ENCODE data around the gene DDX28. TPM values are rescaled to one million over a fixed set of nuclear protein-coding genes. Genes with fewer than 3 reads are reported as not detected.

The DDX28 gene, protein sequence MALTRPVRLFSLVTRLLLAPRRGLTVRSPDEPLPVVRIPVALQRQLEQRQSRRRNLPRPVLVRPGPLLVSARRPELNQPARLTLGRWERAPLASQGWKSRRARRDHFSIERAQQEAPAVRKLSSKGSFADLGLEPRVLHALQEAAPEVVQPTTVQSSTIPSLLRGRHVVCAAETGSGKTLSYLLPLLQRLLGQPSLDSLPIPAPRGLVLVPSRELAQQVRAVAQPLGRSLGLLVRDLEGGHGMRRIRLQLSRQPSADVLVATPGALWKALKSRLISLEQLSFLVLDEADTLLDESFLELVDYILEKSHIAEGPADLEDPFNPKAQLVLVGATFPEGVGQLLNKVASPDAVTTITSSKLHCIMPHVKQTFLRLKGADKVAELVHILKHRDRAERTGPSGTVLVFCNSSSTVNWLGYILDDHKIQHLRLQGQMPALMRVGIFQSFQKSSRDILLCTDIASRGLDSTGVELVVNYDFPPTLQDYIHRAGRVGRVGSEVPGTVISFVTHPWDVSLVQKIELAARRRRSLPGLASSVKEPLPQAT
- 19.6 and 24.3 TPM in 2 replicates for total RNA-seq (2014; rRNA removed; shearing (Covaris generic))
- polyA plus RNA-seq (2015; cell fraction: cytosol; rRNA removed) = 20.3 and 27.7 TPM in 2 replicates
- polyA plus RNA-seq (2015; cell fraction: nucleus; rRNA removed) = 7.9 and 10.7 TPM in 2 replicates

DNA sequence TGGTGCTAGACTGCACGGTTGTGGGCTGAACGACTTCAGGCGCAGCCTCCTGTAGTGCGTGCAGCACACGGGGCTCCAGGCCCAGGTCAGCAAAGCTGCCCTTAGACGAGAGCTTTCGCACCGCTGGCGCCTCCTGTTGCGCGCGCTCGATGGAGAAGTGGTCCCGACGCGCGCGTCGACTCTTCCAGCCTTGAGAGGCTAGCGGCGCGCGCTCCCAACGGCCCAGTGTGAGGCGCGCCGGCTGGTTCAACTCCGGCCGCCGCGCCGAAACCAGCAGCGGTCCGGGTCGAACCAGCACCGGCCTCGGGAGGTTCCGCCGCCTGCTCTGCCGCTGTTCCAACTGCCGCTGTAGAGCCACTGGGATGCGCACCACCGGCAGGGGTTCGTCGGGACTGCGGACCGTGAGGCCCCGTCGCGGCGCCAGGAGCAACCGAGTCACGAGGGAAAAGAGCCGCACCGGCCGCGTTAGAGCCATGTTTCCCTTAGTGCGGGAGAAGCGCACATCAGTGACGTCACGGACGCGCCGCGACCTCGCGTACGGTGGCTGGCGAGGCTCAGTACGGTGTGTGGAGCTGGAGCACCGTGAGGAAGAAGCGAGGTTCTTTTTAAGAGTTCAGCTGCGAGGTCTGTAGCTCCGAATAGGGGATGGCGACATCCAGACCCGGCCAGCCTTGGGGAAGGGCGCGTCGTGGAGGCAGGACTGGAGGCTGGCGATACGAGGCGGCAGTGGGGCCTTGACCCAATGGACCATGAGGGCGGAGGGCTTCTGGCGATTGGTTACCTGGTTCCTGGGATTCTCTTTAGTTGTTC is at the start of gene DDX28, which contains the start of gene DUS2:
DDX28 (minus strand) TSS at position 505 of the 810 bp plus-strand sequence; CDS start at position 475, 30 bp downstream.
DUS2 (plus strand) TSS at position 557 of the 810 bp plus-strand sequence. CDS start 14,740 bp downstream, outside the sequence.
- peak; percentile 82 for DNase-seq (ENCODE audit: low read depth, low spot score)
- in situ Hi-C loops (cut with HindIII; ENCODE audit: low pct_unique_long_range_greater_than_20kb, low sequenced_read_pairs) = no loop called here

DNA sequence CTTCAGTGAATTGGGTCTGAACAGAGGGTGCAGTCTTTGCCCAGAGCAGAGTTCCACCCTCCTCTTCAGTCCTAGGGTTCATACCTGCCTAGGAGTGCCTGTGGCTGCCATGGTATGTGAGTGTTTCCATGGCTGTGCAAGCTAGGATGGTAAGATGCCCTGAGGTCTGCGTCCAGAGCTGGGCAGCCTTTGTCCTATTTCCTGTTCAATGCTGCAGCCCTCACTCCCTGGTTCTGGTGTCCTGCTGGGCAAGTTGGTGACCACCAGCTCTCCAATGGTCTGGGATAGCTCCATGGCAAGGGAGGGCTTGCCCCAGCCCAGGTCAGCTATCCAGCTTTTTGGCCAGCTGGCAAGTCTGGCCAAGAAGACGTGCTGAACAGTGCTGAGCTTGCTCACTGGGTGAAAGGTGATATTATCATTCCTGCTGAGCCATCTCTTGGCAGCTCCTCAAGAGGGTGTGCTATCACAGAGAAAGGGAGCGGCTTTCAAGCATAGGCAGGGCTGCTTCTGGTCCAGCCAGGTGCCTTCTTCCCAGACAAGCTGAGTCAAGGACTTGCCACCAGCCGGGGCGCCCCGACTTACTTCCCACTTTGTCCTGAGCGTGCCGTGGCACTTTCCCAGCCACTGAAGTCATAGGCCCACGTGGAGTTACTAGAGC is 49.1 kb upstream of the DDX28 start:
- no peak for DNase-seq (ENCODE audit: low read depth, low spot score)
- in situ Hi-C loops (cut with HindIII; ENCODE audit: low pct_unique_long_range_greater_than_20kb, low sequenced_read_pairs) = no loop called here

DNA sequence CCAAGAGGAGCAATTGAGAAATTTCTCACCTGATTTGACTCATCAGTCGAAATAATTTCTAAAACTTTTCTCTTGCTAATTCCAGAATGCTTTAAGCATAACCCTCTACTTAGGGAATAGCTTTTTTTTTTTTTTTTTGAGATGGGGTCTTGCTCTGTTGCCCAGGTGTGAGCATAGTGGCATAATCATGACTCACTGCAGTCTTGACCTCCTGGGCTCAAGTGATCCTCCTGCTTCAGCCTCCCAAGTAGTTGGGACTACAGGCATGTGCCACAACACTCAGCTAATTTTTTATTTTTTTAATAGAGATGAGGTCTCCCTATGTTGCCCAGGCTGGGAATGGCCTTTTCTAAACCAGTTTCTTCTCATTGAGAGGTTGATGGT is 48.5 kb upstream of the DDX28 start:
- DNase-seq (ENCODE audit: low read depth, low spot score) = no peak
- in situ Hi-C loops (cut with HindIII; ENCODE audit: low pct_unique_long_range_greater_than_20kb, low sequenced_read_pairs) = no loop called here

DNA sequence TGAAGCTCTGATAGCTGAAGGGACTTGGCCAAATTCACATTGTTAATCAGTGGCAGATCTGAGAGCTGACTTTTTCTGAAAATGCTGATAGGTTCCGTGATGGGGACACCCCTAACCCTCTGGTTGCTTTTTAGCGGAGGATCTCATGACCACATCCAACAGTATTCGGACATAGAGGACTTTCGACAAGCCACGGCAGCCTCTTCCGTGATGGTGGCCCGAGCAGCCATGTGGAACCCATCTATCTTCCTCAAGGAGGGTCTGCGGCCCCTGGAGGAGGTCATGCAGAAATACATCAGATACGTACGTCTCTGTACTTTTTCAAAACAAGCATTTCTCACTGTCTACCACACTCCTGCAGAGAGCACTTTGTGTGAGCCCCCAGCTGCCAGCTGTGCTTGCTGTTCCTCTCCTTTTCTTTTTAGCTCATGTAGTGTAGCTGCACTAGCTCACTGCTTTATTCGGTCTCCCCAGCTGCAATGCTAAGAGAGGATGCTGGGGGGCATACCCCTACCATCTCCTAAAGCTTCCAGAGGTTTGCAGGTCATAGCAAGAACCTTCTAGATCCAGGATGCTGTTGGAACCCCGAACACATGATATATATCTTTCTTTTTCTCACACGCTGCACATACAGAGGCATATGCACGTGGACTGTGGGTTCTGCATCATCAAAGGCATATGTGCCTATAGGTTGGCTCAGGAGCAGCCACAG is 47.9 kb upstream of the DDX28 start:
- in situ Hi-C loops (cut with HindIII; ENCODE audit: low pct_unique_long_range_greater_than_20kb, low sequenced_read_pairs) = no loop called here

DNA sequence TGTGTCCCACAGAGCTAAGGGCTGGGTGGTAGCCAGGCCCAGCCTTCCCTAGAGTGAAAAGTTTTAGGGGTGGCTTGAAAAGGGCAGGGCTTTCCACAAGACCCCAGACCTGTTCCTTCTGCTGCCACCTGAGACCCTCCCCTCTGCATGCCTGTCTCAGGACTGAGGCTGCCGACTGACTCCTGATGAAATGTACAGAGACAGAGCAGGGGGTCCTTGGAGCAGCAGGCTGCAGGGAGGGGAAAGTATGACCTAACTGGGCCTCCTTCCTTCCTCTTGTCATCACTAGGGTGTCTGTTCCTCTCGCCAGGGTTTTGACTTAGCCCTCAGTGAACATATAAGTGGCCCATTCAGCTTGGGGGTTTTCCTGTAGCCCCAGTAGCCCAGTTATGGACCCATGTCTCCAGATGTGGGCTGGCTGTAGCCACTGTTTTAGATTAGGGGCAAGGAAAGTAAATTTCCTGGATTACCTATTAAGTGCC is 47.3 kb upstream of the DDX28 start:
- DNase-seq (ENCODE audit: low read depth, low spot score) = no peak
- in situ Hi-C loops (cut with HindIII; ENCODE audit: low pct_unique_long_range_greater_than_20kb, low sequenced_read_pairs) = no loop called here

More for the DNA sequence above, 47.9 kb upstream of the DDX28 start:
- DNase-seq (ENCODE audit: low read depth, low spot score) = no peak

DNA sequence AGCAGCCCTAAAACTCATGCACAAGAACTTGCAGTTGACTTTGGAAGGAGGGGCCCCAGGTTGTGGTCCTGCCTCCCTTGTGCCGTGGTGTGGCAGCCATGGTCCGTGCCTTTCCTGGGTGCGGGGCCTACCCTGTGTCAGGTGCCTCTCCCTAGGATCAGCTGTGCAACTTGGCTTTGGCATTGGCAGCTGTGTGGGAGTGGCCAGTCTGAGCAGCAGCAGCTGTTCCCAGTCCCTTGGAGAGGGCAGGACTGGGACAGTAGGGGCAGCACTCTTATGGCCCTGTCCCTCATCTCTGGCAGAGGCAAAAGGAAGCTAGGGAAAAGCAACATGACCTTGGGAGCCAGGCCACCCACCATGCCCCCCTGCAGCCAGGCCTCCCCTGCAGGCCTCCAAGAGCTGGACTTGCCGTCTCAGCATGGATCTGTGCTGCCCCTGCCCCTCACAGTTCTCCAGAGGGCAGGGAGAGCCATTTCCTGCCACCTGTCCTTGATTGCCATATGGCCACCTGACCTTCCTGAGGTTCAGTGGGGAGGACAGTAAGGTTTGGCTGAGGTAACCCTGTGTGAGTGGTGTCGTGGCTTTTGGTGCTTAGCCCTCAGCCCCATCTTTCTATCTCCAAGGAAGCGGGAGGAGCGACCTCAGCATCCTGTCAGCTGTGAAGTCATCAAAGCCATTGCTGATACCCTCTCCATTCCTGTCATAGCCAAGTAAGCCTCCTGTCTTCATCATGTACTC is 46.6 kb upstream of the DDX28 start:
- in situ Hi-C loops (cut with HindIII; ENCODE audit: low pct_unique_long_range_greater_than_20kb, low sequenced_read_pairs) = no loop called here
- no peak for DNase-seq (ENCODE audit: low read depth, low spot score)

DNA sequence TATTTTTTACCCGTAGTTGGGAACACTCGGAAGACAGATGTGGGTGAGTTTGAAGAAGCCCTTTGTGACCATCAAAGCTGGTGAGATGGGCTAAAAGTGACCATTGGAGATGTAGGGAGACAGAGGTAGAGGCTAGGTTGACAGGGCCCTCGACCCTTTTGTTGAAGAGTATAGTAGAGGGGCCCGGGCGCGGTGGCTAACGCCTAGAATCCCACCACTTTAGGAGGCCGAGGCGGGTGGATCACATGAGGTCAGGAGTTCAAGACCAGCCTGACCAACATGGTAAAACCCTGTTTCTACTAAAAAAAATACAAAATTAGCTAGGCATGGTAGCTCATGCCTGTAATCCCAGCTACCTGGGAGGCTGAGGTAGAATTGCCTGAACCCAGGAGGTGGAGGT is 45.9 kb upstream of the DDX28 start:
- in situ Hi-C loops (cut with HindIII; ENCODE audit: low pct_unique_long_range_greater_than_20kb, low sequenced_read_pairs) = no loop called here

DNA sequence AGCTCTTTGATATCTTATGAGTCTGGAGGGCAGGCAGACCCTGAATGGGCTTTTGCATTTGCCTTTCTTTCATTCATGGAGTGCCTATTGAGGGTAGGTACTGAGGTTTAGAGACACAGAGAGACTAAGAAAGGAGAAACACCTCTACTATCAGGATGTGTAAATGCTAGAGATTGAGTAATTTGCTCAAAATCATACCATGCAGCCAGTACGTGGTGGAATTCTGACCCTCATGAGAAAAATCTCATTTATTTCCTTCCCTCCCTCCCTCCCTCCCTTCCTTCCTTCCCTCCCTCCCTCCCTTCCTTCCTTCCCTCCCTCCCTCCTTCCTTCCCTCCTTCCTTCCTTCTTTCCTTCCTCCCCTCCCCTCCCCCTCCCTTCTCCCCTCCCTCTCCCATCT is 43.7 kb upstream of the DDX28 start:
- in situ Hi-C loops (cut with HindIII; ENCODE audit: low pct_unique_long_range_greater_than_20kb, low sequenced_read_pairs) = no loop called here
- no peak for DNase-seq (ENCODE audit: low read depth, low spot score)

More for the DNA sequence above, 45.9 kb upstream of the DDX28 start:
- DNase-seq (ENCODE audit: low read depth, low spot score) = no peak

DNA sequence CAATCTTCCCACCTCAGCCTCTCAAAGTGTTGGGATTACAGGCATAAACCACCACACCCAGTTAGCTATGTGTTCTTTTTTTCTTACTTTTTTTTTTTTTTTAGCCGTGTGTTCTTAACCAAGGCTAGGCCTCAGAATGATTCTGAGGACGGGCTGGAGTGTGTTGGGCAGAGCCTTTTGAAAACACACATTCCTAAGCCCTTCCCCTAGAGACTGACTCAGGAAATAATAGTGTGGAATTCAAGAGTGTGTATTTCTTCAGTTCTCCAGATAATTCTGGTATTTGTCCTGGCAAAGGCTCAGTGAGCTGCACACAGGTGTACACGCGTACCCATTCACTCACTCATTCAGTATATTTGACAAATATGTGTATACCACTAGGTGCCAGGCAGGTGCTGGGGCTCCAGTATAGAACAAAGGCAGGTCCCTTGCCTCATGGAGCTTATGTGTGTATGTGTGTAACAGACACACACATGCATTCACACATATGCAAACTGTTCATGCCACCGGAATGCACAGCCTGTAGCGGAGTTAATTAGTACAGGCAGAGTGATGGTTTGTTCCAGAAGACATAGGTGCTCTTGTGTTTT is 42.8 kb upstream of the DDX28 start:
- in situ Hi-C loops (cut with HindIII; ENCODE audit: low pct_unique_long_range_greater_than_20kb, low sequenced_read_pairs) = no loop called here
- no peak for DNase-seq (ENCODE audit: low read depth, low spot score)

DNA sequence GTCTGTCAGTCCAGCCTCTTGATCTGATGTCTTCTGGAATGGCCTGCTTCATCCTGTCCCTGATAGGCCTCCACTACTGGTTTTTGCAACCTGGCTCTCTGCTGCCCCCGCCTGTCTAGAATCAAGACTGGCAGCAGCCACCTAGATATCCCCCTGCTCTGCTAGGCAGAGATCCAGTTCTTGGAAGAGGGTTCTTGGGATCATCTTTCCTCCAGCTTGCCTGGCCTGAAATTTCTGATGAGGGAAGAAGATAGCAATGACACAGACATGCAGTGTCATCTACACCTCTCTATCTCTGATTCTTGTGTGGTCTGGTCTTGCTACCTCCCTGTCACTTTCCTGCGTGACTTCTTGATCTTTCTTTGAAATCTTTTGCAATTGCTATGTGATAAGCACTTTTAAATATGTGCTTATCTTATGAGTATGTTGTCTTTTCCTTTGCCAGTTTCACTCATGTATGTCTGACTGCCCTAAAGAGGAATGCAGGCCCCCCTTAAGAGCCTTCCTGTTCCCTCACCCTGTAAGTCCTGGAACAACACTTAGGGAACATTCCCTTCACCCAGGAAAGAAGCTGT is 41.8 kb upstream of the DDX28 start:
- DNase-seq (ENCODE audit: low read depth, low spot score) = peak; percentile 72
- in situ Hi-C loops (cut with HindIII; ENCODE audit: low pct_unique_long_range_greater_than_20kb, low sequenced_read_pairs) = no loop called here

DNA sequence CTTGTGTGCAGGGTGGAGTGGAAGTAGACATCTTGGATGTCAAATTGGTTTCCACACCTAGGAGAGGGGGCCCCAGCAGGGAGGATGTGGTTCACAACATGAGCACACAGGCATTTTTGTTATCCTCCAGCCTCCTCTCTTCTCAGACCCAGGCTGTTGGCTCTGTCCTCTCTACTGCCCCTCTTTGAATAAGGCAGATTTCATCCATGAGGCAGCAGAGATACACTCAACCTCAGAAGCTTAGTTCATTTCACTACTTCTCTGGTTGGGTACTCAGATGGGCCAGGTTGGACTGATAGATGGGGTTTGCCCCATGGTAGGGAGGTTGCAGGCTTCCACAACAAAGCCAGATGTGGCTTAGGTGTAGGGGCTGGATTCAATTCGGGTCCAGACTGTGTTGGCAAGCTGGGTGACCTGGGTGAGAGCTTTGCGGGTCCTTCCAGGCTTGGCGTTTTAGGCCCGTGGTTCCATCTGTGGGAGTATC is 39.9 kb upstream of the DDX28 start:
- DNase-seq (ENCODE audit: low read depth, low spot score) = no peak
- in situ Hi-C loops (cut with HindIII; ENCODE audit: low pct_unique_long_range_greater_than_20kb, low sequenced_read_pairs) = no loop called here

DNA sequence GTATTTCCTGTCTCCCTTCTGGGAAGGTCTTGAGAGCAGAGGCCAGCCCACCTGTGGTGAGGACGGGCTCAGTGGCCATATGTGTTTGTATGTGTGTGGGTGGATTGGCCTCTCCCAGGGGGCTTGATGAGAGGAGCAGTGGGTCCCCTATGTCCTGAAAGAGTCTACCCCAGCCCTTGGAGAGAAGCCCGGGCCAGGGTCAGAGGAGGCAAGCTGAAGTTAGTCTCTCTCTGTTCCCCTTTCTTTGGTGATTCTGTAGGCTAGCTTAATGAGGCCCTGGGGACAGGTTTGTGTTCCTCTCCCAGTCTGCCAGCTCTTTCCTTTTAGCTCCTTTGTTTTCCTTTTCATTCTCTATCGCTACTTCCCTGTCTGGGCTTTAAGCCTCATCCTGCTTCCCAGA is 38.4 kb upstream of the DDX28 start:
- DNase-seq (ENCODE audit: low read depth, low spot score) = no peak
- in situ Hi-C loops (cut with HindIII; ENCODE audit: low pct_unique_long_range_greater_than_20kb, low sequenced_read_pairs) = no loop called here

DNA sequence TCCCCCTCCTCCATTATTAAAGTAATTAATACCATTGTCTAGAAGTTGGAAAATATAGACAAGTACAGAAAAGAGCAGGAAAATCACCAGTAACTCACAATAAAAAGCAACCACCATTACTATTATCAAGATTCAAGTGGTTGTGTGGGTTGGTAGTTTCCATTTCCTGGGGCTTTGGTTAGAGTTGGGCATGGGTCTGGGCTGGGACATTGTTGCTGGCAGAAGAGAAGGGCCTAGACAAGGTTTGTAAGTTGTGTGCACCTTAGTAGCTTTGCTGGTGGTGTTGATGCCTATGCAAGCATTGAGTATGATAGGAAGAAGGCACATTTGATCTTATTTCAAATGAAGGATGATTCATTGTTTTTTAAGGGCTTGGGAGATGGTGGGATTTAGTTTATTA is 36.8 kb upstream of the DDX28 start:
- in situ Hi-C loops (cut with HindIII; ENCODE audit: low pct_unique_long_range_greater_than_20kb, low sequenced_read_pairs) = no loop called here
- DNase-seq (ENCODE audit: low read depth, low spot score) = no peak

DNA sequence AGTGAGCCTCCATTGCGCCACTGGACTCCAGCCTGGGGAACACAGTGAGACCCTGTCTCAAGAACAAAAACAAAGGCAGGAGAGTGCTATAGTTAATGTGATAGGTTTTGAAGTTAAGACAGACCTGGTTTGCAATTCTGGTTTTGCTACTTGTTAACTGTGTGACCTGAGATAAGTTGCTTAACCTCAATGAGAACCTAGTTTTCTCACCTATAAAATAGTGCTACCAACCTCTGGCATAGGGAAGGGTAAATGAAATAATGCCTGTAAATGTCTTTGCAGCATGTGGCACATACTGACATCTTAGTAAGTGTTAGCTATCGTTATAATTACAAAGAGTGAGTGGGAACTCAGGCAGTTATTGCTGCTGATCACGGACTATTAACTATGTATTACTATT is 32.4 kb upstream of the DDX28 start:
- no peak for DNase-seq (ENCODE audit: low read depth, low spot score)
- in situ Hi-C loops (cut with HindIII; ENCODE audit: low pct_unique_long_range_greater_than_20kb, low sequenced_read_pairs) = no loop called here

DNA sequence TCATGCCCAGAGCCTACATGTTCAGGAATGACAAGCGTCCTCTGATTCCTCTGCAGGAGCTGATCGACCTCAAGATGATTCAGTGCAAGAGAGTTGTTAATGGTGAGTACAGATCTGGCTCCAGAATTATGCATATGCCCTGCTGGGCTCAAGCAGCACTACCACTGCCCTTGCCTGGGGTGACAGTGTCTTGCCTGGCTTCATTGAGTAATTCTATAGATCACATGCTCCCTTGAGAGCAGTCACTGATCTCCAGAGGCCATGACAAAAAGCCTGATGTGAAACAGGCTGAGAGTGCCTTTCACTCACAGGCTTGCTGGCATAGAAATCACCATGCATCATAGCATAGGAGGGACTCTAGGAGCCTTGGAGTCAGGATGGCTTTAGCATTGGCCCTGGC is 26.4 kb upstream of the DDX28 start:
- in situ Hi-C loops (cut with HindIII; ENCODE audit: low pct_unique_long_range_greater_than_20kb, low sequenced_read_pairs) = no loop called here
- no peak for DNase-seq (ENCODE audit: low read depth, low spot score)

DNA sequence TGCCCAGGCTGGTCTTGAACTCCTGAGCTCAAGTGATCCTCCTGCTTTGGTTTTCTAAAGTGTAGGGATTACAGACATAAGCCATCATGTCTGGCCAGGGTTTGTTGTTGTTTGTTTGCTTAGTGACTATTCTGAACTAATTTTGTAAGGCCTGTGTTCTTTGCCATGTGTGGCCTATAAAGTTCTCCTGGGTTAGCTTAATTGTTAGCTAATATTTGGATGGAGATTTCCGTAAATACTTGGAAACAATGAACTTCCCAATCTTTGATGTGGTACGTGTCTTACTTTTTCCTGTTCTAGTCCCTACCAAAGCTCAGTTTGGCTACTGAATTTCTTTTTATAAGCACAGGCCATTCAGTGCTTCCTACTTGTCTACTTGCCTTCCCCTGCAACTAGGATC is 25.0 kb upstream of the DDX28 start:
- DNase-seq (ENCODE audit: low read depth, low spot score) = no peak
- in situ Hi-C loops (cut with HindIII; ENCODE audit: low pct_unique_long_range_greater_than_20kb, low sequenced_read_pairs) = no loop called here

All from SK-MEL-5 (cell line).